ENCODE results near the gene COQ8B.
A peak's percentile ranks its signal among the peaks of the same experiment; 100 is the strongest.
"Not testable (repeated sequence)": the region's sequence is repeated elsewhere in the genome, so short reads cannot be mapped to it uniquely, and the experiment has no call there.

The COQ8B gene

DNA sequence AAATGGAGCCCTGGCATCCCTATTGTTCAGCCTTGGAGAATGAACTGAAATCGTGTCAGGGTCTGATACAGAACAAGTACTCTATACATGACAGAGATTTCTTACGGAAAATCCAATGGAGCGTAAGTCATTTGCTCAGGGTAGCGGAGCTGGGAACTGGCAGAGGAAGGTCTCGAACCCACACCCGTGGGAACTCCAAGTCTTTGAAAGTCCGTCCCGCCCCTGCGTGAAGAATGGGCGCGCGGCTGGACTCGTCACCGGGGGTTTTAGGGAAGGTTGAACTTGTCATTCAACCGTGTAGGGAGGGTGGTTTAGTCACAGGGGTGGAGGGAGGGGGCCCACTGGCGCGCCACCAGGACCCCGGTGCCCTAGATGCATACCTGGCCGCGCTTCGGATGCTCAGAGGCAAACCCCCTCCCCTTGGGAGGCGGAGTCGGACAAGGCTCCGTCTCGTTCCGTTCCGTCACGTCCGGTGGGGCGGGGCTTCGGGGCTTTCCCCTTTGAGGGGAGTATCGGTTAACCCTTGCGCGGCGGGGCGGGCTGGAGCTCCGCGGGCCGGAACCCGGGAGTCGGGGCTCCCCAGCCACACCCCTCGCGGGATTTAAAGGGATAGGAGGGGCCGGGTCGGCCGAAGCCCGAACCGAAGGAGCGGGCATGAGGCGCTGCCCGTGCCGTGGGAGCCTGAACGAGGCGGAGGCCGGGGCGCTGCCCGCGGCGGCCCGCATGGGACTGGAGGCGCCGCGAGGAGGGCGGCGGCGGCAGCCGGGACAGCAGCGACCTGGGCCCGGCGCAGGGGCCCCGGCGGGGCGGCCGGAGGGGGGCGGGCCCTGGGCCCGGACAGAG lies at the start of gene COQ8B, which contains the start of gene ITPKC:
COQ8B (minus strand) TSS at position 405 of the 843 bp plus-strand sequence. CDS start 2,254 bp downstream, outside the sequence.
ITPKC (plus strand) TSS at position 631 of the 843 bp plus-strand sequence; CDS start at position 655, 24 bp downstream.
- DNase-seq: peak; percentile 98 to 99

GRCh38 chr19:40766385-40766784 lies 49.7 kb upstream of the COQ8B start:
- DNase-seq: not testable (repeated sequence)

- no peak for DNase-seq
Observed at GRCh38 chr19:40763963-40764362, 47.3 kb upstream of the COQ8B start.

GRCh38 chr19:40763526-40763925 lies 46.8 kb upstream of the COQ8B start:
- no peak for DNase-seq

GRCh38 chr19:40762754-40763470 lies 46.2 kb upstream of the COQ8B start:
- DNase-seq: no peak

DNA sequence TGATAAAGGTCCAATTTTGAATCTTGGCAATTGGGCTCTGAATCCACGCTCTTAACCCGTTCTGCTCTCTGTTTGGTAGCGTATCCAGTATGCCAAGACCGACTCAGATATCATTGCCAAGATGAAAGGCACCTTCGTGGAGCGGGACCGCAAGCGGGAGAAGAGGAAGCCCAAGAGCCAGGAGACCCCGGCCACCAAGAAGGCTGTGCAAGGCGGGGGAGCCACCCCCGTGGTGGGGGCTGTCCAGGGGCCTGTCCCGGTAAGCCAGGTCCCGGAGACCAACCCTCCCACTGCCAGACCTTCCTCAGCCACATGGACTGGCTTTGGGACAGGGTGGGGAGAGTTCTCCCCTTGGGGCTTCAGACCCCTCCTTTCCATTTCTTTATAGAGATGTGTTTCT lies 42.7 kb upstream of the COQ8B start:
- no peak for DNase-seq

DNA sequence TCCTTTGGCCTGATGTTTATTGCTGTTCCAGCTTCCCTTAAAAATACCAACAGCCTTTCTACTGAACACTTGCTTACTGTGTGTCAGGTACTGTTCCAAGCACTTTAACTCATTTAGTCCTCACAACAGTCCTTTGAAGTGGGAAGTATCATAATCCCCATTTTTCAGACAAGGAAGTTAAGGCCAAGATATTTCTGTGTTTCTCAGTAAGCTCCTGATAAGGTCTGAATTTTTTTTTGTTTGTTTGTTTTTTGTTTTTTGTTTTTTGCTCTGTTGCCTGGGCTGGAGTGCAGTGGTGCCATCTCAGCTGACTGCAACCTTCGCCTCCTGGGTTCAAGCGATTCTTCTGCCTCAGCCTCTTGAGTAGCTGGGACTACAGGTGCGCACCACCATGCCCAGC lies 41.8 kb upstream of the COQ8B start:
- no peak for DNase-seq

DNA sequence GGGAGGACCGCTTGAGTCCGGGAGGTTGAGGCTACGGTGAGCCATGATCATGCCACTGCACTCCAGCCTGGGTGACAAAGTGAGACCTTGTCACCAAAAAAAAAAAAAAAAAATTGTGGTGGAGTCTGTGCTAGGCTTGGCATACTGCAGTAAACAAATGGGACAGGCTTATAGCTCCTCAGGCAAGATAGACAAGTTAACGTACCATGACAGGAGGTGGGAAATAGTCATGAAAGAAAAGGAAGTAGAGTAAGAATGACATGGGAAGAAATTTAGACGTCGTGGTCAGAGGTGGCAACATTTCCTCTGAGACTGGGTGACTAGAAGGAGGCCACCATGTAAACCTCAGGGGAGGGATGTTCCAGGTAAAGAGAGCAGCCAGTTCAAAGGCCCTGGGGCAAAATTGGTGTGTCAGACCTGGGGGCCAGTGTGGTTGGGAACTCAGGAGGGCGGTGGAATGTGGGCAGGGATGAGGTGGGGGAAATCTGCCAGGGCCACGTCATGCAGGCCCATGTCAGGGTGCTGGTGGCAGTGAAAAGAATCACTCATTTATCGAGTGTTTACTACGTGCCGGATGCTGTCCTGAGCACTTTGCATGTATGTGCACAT lies 39.9 kb upstream of the COQ8B start:
- peak in 1 of 2 donors; percentile 19 for DNase-seq

- DNase-seq: no peak
Observed at GRCh38 chr19:40755791-40756190, 39.1 kb upstream of the COQ8B start.

GRCh38 chr19:40755248-40755624 lies 38.5 kb upstream of the COQ8B start:
- no peak for DNase-seq

- DNase-seq: peak; percentile 30 to 34
Observed at GRCh38 chr19:40754611-40755247, 38.0 kb upstream of the COQ8B start.

GRCh38 chr19:40752257-40752781 lies 35.6 kb upstream of the COQ8B start:
- no peak for DNase-seq

- DNase-seq: peak; percentile 95 to 97
Observed at GRCh38 chr19:40750874-40751537, 34.3 kb upstream of the COQ8B start, which contains the start of gene SNRPA. Gene SNRPA (plus strand): TSS chr19:40751203. CDS start chr19:40751409, 206 bp downstream.

DNA sequence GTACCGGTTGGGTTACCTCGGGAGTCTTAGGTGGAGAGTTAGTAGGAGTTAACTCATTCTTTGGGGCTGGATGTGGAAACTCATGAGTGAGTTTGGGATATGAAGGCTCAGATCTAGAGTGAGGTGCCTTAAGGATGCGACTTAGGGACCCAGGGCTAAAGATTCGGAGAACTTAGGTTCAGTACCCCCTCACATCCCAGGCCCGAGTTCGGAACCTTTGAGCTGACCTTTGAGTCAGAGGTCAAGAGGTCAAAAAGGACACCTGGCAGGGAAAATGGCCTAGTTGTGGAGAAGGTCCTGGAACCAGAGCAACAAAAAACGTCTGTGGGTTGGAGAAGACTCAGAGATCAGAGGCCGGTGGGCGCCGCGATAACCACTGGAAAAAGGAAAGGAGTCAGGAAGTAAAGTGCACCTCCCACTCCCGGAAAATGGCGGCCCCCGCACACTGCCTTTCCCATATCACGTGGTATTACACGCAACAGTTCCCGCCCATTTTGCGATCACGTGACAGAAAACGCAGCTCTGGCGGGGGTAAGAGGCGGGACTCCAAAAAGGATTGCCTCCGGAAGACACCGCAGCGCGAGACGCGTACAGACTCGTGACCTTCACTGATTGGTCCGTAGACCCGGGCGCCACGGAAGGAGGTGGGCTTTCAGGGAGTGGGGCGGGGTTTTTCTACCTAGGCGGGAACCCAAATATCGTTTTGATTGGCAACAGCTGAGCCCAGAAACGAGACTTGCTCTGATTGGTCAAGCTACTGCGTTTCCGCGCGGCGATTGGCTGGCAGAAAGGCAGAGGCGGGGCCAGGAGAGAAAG lies 33.6 kb upstream of the COQ8B start, which contains the start of gene ACTMAP:
ACTMAP (minus strand) TSS at position 420 of the 816 bp plus-strand sequence. CDS start 674 bp downstream, outside the sequence.
- DNase-seq: peak; percentile 100

- no peak for DNase-seq
Observed at GRCh38 chr19:40747536-40747935, 30.9 kb upstream of the COQ8B start.

DNA sequence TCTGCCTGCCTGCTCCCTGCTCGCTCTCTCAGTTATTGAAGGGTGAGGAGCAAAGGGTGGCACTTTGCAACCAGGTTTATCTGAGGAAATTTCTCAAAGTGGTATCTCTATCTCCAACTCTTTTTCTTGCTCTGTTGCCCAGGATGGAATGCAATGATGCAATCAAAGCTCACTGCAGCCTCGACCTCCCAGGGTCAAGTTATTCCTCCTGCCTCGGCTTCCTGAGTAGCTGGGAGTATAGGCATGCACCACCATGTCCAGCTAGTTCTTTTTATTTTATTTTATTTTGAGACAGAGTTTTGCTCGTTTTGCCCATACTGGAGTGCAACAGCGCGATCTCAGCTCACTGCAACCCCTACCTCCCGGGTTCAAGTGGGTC lies 28.7 kb upstream of the COQ8B start:
- no peak for DNase-seq

DNA sequence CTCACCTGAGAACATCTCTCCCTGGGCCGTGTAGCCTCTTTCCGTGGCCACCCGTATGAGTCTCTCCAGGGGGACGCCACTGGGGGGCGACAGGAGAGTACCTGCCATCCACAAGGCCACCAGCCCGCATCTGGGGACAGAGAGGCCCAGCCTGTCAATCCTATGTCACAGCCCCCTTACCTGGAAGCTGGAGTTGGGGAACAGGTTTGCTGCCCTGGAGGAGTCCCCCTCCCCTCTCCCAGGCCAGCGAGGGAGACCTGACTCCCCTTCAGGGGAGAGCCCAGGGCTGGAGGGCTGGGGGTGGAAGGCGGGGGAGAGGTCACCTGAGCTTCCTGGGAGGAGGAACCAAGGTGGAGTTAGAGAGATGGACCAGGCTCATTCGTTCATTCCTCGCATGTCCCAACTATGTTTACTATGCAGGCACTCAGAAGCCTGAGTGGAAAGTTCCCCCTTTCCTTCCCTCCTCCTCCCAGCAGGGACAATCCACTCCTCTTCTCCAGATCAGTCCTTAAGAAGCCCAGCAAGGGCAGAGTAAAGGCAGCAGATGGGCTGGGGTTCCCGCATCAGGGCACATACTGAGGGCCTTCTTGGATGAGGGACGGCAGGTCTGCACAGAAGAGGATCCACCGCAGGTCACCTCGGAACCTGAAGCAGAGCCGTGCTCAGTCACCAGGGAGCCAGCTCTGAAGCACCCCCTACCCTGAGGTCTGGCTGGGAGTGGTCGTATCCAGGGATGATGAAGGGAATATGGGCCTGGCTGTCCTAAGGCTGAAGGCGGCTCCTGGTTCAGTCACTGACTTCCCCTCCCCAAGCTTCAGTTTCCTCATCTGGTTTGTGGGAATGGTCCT lies 28.1 kb upstream of the COQ8B start:
- DNase-seq: peak; percentile 22 to 35

DNA sequence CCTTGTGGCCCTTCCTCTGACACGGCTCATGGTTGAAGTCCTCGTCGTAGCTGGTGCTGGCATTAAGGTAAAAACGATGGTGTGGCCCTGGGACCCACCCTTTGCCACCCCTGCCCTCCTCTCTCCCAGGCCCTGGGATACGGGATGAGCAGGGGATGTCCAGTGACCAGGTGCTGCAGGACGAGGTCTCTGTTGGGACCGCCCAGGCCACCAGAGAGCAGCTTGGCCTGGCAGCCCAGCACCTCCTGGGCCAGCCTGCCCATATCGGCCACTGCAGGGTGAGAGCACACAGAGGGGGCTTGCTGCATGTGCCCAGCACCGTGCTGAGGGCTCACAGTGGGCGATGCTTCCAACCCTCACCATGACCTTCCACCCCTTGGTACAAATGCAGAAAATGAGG lies 27.2 kb upstream of the COQ8B start:
- no peak for DNase-seq

DNA sequence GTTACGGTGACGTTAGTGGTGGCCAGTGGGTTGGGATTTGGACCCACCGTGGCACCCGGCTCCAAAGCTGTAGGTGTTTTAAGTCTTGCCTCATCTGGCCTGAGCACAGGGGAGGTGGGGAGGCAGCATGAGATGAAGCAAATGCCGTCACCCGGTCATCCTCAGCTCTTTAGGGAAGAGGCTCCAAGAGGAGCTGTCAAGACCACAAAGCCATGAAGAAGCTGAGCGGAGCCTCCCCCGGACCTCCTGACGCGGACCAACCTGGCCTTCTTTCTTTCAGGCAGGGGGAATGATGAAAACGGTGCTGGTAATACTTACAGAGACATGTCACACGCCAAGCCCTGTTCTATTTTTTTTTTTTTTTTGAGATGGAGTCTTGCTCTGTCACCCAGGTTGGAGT lies 26.2 kb upstream of the COQ8B start:
- no peak for DNase-seq

- no peak for DNase-seq
Observed at GRCh38 chr19:40742477-40742876, 25.8 kb upstream of the COQ8B start.

Measured in CD4-positive, alpha-beta T cell treated with Interleukin-1 beta for 1 hour (primary cell).